GM19328 (cell line): ENCODE results near the gene CDC42BPG.
"Not testable (repeated sequence)": the region's sequence is repeated elsewhere in the genome, so short reads cannot be mapped to it uniquely, and the experiment has no call there.

Experiments used
- ATAC-seq: cut with Tn5 transposase; IDR thresholded peaks from one replicate; pipeline ENCODE4 v1.9.1; 2021; ENCODE audit warnings: mild to moderate bottlenecking, moderate library complexity; ENCODE audit not compliant: unreplicated experiment

CDC42BPG gene

DNA sequence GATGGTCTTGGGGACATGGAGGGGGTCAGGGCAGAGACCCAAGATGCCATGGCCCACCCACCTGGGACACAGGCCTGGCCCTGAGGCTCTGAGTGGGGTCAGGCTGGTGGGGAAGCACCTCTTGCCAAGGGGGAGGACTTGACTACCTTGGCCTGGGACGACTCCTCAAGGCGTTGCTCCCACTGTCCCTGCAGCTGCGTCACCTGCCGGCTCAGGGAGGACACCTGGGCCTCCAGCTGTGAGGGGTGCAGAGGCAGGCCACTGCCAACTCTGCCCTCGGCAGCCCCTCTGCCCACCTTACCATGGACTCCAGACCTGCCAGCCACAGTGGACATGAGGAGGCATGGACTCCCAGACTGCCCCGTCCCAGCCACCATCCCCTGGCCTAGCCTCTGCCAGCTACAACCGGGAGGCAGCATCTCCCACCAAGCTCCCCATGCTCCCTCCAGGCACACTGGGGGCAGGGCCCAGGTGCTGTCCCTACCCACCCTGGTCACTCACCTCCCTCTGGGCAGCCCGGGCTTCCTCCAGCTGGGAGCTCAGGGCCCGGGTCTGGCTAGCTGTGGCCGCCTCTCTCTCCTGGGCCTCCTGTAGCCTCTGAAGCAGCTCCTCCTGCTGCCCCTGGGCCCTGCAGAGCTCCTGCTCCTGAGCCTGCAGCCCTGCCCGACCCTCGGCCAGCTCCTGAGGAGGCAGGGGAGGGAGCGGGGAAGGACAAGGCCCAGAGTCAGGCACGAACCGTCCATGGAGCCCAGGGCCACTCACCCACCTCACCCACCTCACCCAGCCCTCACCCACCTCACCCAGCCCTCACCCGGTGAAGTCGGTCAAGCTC, 8.6 kb downstream of the CDC42BPG start:
- ATAC-seq, result no peak

DNA sequence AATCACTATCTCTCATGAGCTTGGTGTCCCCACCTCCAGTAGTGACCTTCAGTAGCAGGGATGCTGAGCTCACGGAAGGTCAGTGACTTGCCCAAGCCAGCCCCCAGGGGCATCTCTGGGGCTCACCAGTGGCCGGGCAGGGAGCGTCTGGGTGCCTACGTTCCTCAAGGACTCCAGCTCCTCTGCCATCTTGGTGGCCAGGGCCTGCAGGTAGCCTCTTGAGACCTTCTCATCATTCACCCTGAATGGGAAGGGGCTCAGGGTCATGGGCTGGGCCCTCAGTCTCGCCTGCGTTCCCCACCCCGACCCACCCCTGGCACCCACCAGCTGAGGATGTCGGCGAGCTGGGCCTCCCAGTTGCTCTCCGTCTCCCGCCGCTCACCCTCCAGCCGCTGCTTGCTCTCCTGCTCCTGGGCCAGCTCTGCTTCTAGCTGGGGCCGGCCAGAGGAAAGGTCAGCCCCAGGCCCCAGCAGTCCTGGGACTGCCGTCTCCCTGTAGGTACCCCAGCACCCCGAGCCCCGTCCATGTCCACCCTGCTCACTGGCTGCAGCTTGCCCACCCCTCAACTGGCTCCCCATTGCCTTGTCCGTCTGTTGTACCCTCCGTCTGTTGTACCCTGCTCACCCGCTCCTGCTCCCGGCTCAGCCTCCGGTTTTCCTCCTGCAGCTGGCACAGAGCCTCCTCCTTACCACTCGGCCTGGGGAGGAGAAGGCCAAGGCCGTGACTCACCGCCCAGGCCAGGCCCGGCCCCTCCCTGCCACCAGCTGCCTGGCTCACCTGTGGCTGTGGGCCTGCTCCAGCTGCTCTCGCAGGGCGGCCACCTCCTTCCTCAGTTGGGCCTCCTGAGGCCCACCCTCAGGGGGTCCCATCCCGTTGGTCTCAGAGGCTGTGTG, 9.5 kb downstream of the CDC42BPG start:
- ATAC-seq, result no peak

DNA sequence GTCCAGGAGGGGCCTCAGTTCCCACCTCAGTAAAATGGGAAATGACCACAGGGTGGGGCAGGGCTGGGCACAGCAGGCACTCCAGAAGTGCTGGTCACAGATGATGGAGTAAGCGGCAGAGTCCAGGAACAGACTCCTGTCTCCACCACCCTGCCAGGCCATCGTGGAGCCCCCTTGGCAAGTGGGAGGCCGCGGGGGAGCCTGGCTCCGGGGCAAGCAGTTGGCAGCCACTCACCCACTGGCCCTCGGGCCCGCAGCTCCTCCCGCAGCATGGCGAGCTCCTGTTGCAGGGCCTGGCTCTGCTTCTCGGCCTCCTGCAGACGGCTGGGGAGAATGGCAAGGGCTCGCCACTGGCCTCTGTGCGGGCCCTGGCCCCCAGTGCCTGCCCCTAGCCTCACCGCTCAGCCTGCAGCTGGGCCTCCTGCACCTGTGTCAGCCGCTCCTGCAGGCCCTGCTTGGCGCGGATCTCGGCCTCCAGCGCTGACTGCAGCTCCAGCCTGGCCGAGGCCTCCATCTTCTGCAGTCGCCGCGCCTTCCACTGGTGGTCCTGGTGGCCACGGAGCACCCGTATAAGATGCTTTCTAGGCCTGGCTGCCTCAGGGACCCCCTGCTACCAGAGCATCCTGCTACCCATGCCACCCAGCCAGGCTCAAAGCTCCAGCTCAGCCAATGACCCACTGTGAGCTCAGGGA, 10.3 kb downstream of the CDC42BPG start:
- no peak for ATAC-seq

DNA sequence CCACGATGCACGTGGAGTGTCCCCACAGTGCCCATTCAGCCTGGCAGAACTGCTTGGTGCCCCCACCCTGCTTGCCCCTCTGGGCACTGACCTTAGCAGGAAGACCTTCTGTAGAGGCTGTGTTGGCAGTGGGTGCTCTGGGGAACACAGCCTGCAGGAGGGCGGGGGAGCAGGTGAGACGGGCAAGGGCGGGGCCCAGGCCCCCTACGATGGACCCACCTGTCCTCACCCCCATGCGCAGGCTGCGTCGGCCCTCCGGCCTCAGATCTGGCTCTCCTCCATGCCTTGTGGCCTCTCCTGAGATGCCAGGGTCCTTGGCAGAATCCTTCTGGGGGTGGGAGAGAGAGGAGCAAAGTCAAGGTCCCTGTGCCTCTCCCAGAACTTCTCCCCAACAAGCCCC, 10.9 kb downstream of the CDC42BPG start:
- ATAC-seq, result no peak

DNA sequence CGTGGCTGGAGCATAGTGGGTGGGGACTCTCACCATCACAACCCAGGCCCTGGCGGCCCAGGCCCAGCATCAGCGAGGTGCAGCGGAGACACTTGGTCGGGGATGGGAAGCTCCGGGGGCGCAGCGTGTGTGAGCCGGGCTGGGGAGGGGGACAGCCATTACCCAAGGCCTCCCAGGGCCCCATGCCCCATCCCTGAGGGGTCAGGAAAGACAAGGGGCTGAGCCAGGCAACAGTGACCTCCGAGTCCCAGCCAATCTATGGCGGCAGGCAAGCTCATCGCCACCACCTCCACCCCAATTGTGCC, 11.3 kb downstream of the CDC42BPG start:
- ATAC-seq, result no peak

DNA sequence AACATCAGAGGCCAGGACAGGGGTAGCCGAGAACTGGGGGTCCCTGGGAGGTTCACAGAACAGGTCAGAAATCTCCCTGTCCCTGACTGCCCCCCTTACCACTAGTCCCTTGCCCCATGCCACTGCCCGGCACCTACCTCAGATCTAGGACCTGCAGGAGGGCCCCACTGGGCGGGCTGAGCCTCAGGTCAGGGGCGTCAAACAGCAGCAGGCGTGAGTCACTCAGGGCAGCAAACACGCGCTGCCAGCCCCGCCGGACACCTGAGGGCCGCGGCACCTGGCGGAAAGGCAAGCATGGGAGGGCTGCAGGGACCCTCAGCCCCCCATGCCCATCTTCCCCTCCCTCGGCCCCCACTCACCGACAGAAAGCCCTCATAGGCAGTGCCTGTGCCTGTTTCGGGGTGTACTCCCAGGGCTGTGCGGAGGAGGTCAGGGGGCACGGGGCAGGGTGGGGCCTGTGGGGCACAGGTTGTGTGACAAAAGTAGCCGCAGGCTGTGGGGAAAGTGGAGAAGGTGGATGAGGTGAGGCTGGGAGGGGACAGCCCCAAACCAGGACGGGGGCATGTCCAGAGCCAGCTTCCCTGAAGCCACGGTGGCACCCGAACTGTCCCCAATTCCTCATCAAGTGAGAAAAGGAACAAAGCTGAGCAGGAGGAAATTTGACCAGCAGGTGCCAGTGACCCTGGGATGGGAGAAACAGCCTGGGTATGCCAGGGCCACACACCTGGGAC, 11.8 kb downstream of the CDC42BPG start:
- ATAC-seq, result no peak

DNA sequence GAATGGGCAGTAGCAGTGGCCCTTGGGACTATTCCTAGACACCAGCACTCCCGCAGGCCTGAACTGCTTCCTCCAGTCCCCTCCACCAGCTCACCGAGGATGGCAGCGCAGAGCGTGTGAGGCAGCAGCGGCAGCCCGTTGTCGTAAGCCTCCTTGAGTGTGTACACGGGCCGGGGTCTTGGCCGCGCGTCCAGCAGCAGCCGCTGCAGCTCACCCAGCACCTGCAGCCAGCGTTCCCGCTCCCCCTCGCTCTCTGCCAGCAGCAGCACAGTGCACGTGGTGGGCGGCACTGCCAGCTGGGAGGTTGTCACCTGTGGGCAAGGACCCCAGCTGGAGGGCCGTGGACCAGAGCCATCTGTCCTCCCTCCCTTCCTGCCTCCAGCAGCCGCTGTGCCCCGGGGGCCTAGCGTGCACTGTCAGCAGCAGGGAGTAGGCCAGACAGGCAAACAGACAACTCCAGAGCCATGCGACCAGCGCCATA, 13.0 kb downstream of the CDC42BPG start:
- no peak for ATAC-seq

DNA sequence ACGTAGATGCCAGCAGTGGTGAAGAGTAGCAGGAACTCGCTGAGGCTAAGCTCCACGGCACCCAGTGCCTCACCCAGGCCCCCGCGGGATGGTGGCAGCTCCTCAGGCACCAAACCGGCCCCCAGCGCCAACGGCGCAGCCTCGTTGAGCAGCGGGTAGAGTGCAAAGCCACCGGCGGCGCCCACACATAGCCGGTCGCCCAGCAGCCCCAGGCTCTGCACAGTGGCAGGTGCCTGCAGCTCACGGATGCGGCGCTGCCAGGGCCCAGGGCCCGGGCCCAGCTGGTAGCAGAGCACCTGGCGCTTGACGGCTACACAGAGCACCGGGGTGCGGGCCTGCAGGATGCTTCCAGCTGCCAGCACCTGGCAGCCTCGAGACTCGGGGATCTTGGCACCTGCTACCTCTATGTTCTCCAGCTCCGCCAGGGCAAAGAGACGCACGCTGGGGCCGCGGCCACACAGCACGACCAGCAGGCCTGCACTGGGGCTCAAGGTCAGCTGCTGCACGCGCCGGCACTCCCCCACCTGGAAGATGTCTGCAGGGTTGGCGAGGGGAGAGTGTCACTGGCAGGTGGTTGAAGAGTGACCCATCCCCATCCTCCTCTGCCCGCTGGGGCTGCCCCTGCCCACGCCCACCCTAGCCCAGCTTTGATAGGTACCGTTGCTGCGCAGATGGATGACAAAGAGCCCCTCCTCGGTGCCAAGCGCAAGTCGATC, 14.8 kb downstream of the CDC42BPG start:
- no peak for ATAC-seq

DNA sequence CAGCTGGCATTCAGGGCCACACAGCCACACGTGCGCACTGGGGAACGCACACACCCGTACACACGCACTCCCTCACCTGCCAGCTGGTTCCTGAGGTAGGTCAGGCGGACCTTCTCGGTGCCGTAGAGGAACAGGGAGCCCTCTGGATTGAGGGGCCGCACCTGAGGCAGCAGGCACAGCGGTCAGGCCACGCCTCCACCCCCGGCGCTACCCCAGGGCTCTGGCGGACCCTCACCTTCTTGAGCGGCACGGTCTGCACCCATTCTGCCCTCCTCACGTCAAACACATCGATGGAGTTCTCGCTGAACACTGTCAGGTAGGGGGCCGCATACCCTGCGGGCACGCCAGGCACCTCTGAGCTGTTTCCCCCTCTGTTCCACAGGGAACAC, 17.0 kb downstream of the CDC42BPG start:
- no peak for ATAC-seq

DNA sequence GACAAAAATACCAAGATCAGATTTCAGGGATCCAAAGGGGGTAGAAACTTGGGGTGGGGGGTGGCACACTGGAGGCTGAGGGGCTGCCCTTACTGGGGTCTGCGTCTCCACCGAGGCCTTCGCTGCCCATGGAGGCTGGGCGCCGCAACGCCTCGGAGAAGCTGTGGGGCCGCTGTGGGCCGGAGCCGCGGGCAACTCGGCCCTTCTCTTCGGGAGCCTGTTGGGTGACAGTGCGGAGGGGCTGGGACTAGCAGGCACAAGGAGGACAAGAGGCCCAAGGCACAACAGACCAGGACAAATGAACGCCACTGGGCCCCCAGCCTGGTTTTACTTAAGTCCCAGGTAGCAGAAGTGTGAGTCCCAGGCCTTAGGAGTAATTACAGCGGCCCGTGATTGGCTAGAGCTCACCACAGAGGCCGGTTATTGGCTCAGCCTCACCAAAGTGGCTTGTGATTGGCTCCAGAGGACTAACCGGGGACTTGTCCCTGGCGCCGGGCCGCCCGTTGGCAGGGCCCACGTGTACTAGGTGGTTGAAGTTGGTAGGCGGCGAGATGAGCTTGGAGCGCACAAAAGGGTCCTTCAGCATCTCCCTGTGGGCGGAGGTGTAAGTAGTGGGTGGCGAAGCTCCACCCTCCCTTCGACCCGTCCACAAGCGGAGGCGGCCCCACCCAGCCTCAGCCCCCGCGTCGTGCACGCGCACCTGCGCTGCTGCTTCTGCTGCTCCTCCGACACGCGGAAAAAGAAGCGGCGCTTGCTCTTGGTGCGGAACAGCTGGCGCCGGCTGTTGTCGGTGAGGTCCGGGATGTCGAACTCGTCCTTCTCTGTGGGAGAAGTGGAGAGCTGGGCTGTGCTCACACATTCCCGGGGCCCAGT, 17.6 kb downstream of the CDC42BPG start:
- ATAC-seq, result no peak

DNA sequence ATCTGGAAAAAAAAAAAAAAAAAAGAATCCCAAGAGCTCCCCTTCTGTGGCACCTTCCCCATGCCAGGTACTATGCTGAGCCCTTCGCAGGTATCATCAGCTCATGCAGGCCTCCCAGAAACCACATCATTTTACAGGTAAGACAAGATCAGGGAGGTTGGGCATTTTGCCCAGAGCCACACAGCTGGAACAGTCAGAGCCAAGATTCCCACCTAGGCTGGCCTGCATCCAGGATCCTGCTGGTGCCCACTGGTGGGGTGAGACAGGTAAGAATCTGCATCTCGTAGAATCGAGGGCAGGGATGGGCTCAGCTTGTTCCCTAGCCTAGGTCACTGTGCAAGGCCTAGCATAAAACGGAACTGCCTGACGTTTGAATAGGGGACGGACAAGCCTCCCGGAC, 18.4 kb downstream of the CDC42BPG start:
- ATAC-seq, result no peak

DNA sequence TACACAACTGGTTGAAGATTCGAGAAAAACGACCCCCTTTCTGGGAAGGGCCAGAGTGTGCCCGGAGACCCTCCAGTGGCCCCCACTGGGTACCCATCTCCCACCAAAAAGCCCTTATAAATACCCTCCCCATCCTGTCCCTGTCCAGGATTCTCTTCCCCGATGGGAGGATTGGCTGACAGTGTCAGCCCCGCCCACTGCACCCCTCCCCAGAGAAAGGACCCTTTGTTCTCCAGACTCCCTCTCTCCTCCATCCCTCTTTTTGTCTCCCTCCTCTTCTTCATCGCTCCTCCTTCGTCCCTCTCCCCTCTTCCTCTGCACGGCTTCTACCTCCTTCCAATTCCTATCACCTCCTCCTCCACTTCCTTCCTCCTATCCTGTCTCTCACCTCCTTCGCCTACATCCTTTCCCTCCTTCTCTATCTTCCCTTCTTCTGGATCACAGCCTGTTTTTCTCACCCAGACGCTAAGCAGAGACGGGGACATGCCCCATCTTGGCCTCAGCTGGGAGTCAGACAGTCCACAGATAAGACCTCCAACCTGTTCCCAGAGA, 20.8 kb downstream of the CDC42BPG start:
- no peak for ATAC-seq

DNA sequence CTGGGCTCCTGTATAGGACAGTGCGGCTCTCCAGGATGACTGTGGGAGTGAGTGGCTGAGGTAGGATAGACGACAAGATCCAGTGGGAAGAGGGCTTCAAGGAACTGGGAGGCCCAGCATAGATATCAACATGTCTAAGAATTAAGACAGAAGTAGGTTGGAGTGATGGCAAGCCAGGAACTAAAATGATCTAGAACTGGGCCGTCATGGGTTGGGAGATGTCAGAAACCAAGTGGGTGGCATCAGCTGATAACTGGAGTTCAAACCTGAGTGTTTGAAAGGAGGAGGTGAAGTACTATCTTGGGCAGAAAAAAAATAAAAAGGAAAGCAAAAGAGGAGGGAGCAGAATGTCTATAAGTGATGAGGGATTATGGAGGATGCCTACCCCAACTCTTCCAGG, 27.0 kb downstream of the CDC42BPG start:
- ATAC-seq, result no peak

DNA sequence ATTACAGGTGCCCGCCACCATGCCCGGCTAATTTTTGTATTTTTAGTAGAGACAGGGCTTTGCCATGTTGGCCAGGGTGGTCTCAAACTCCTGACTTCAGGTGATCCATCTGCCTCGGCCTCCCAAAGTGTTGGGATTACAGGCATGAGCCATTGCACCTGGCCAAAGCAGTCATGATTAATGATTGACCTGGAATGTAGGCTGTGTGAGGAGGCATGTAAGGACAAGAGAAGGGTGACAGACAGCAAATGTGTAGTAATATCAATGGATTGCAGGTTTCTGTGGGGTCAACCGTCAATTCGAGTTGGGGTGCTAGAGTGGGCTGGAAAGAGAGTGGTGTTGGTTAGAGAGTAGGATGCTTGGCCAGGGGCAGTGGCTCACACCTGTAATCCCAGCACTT, 29.0 kb downstream of the CDC42BPG start:
- not testable (repeated sequence) for ATAC-seq

DNA sequence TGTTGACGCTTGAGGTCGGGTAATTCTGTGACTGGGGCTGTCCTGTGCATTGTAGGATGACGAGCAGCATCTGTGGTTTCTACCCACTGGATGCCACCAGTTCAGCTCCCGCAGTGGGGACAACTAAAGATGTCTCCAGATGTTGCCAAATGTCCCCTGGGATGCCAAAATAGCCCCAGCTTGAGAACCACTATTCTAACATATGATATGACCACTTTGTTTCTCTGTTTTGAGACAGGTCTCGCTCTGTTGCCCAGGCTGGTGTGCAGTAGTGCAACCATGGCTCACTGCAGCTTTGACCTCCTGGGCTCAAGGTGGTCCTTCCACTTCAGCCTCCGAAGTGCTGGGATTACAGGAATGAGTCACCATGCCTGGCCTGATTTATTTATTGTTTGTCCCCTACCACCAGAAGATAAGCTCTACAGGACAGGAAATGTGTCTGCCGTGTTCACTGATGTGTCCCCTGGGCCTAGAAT, 29.7 kb downstream of the CDC42BPG start:
- no peak for ATAC-seq

DNA sequence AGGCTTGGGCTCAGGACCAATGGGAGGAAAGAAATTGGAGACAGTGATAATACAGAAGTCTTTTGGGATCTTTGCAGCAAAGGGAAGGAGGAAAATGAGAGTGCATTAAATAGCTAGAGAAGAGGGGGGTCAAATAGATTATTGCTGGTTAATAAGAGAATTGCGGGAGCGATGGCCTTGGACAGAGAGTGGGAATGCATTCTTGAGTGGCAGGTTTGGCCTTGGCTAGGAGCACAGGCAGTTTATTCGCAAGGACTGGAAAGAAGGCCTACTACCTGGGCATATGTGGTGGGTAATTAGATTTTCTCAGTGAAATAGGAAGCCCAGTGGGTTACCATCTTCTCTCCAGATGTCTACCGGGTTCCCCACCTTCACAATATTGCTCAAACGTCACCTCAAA, 30.6 kb downstream of the CDC42BPG start:
- ATAC-seq, result no peak

DNA sequence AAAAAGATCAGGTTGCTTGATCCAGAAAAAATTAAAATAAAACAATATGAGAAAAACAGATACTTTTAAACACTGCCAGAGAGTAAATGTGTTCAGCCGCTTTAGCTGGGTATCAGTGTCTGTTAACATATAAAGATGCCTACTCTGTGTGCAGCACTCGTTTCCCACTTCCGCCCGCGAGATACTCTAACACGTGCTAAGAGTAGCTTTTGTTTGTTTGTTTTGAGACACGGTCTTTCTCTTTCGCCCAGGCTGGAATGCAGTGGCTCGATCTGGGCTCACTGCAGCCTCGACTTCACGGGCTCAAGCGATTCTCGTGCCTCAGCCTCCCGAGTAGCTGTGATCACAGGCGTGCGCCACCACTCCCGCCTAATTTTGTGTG, 33.6 kb downstream of the CDC42BPG start:
- ATAC-seq, result no peak

DNA sequence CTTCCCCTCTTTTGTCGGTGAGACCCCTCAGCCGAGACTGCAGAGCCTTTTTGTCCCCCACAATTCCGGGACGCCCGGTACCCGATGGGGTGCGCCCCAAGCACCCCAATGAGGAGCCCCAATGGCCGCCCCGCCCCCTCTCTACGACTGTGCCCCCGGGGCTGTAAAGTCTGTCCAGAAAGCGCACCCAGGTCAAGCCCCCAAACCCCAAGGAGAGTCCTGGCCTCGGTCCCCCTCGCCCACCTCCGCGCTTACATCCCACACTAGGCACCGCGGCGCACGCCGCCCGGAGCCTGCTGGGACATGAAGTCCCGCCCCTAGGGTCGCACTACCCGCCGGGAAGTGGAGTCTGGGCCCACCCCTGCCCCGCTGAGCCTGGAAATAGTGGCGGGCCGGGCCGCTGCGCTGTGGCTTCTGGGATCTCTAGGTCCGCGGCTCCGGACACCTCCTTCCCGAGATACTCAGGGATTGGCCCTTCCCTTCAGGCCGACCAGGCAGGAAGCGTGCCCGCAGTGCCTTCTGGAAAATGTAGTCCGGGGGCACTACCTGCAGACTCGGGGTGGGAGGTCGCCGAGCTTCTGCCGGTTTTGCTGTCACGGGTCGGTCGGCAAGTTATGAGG, 34.1 kb downstream of the CDC42BPG start, which contains the start of gene MEN1:
TSS of gene MEN1 (minus strand) at position 281 of the 620 bp plus-strand sequence. CDS start 442 bp downstream, outside the sequence.
- ATAC-seq, result peak; percentile 68
